Hepatocyte (in vitro differentiated cells): ENCODE measurements around the gene TMEM267.

Source experiments
- CTCF ChIP-seq: fragments of 200-600 bp; sonication (generic); IDR thresholded peaks from 2 replicates; pipeline ENCODE4 v1.5.1; 2016; ENCODE audit warnings: antibody characterized with exemption, mild to moderate bottlenecking; ENCODE audit not compliant: poor library complexity
- EZH2 ChIP-seq: fragments of 200-600 bp; sonication (generic); IDR thresholded peaks from 2 replicates; pipeline ENCODE4 v1.6.1; 2016; ENCODE audit warnings: antibody characterized with exemption, mild to moderate bottlenecking, borderline replicate concordance

- TF ChIP-seq EZH2 (no peak), CTCF (no peak)
Measured at GRCh38 chr5:43456556-43456955, 27.1 kb downstream of the TMEM267 start.
